DND-41 (cell line): ENCODE data around the gene REN.

Experiments used
- EZH2 ChIP-seq: IDR thresholded peaks from 3 replicates; pipeline ENCODE4 v1.6.1; 2012; ENCODE audit warnings: borderline replicate concordance, low read depth, mild to moderate bottlenecking, moderate library complexity, low read length, inconsistent platforms; ENCODE audit not compliant: severe bottlenecking
- TF ChIP-seq, protein P1 (sequence below): IDR thresholded peaks from 2 replicates; pipeline ENCODE4 v1.5.1; 2012; ENCODE audit warnings: borderline replicate concordance, low read length, moderate library complexity, mild to moderate bottlenecking; ENCODE audit not compliant: poor library complexity, severe bottlenecking; ENCODE audit errors: extremely low read depth

DNA sequence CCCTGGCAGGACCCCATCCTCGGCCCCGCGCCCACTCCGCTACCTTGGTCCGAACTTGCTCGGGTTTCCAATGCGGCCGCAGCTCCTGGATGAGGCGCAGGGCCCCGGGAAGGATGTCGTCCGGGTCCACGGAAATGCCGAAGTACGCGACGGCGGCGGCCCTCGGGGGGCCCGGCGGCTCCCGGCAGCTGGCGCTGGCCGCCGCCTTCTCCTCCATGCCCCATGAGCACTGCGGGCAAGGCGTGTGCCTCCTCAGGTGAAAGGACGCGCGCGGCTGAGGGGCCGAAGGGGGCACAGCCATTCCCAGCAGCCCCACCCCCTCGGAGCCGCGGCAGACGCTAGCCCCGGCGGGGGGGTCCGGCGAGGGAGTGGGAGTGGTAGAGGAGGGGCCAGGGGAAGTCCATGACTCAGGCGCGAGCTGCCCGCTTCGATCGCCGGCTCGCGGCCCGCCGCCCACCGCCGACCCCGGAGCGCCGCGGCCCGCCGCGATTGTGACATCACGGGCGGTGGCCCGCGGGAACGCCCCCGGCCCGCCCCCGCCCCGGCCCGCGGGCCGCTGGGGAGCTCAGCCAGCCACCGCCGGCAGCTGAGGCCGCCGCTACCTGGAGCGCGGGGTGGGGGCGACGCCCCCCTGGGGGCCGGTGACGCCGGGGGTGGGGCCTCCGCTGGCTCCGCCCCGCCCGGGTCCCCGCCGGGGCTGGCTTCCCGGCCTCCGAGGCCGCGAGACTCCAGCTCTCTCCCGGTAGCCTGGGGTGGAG, 14.4 kb downstream of the REN start, which contains the start of gene ETNK2:
- TF ChIP-seq, protein P1, sequence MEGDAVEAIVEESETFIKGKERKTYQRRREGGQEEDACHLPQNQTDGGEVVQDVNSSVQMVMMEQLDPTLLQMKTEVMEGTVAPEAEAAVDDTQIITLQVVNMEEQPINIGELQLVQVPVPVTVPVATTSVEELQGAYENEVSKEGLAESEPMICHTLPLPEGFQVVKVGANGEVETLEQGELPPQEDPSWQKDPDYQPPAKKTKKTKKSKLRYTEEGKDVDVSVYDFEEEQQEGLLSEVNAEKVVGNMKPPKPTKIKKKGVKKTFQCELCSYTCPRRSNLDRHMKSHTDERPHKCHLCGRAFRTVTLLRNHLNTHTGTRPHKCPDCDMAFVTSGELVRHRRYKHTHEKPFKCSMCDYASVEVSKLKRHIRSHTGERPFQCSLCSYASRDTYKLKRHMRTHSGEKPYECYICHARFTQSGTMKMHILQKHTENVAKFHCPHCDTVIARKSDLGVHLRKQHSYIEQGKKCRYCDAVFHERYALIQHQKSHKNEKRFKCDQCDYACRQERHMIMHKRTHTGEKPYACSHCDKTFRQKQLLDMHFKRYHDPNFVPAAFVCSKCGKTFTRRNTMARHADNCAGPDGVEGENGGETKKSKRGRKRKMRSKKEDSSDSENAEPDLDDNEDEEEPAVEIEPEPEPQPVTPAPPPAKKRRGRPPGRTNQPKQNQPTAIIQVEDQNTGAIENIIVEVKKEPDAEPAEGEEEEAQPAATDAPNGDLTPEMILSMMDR: no peak
- TF ChIP-seq EZH2: no peak
